OCI-LY1 (cell line): ENCODE measurements around the gene KRT5.

Experiments
- EZH2 ChIP-seq: fragments of 200-600 bp; sonication (generic), shearing (Covaris generic); IDR thresholded peaks from 2 replicates; pipeline ENCODE4 v1.8.0; 2017; ENCODE audit warnings: borderline replicate concordance, mixed run types, mild to moderate bottlenecking, antibody characterized with exemption, low read length, moderate library complexity, mixed read lengths
- TF ChIP-seq, protein P1 (sequence below): fragments of 200-600 bp; sonication (generic), shearing (Covaris generic); IDR thresholded peaks from 2 replicates; pipeline ENCODE4 v1.5.1; 2017; ENCODE audit warnings: mild to moderate bottlenecking, antibody characterized with exemption, low read length, moderate library complexity, mixed read lengths

DNA sequence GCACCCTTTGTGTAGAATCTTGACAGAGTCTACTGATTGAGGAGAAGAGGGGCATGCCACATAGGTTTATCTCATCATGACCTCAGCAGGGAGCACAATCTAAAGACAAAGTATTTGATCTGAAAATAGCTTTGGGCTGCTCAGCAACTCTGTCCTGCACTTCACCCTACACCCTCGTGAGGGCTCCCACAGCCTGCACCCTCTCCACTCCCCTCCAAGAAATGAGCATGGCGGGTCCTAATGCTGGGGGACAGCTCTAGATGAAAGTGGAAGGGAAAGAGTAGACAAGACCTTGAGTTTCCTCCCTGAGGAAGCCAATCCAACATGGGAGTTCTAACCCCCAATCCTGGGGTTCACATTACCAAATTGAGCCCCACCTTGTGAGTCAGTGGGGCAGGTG is 10.7 kb upstream of the KRT5 start:
- TF ChIP-seq, protein P1, sequence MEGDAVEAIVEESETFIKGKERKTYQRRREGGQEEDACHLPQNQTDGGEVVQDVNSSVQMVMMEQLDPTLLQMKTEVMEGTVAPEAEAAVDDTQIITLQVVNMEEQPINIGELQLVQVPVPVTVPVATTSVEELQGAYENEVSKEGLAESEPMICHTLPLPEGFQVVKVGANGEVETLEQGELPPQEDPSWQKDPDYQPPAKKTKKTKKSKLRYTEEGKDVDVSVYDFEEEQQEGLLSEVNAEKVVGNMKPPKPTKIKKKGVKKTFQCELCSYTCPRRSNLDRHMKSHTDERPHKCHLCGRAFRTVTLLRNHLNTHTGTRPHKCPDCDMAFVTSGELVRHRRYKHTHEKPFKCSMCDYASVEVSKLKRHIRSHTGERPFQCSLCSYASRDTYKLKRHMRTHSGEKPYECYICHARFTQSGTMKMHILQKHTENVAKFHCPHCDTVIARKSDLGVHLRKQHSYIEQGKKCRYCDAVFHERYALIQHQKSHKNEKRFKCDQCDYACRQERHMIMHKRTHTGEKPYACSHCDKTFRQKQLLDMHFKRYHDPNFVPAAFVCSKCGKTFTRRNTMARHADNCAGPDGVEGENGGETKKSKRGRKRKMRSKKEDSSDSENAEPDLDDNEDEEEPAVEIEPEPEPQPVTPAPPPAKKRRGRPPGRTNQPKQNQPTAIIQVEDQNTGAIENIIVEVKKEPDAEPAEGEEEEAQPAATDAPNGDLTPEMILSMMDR, result no peak
- TF ChIP-seq EZH2, result no peak
